H1 (cell line): Measurements from ENCODE around the gene RRP9. TPM values are rescaled to one million over a fixed set of nuclear protein-coding genes. Genes with fewer than 3 reads are reported as not detected.

ENCODE experiments used
- CTCF ChIA-PET: fragments of 300-600 bp; sonication (Branson Sonifier 250); formaldehyde crosslinking; loops from one replicate; lab custom pipeline; 2021; ENCODE audit not compliant: partially characterized antibody; lab: Charles Lee
- POLR2A ChIA-PET: fragments of 300-600 bp; sonication (Branson Sonifier 250); formaldehyde crosslinking; loops from one replicate; lab custom pipeline; 2021; ENCODE audit warnings: inconsistent platforms; ENCODE audit not compliant: partially characterized antibody; lab: Charles Lee
- DNase-seq, 2 experiments: peaks; one replicate each; pipeline versions ENCODE4 v3.0.0 to v3.0.0-alpha.2; 2010 to 2022; ENCODE audit warnings: low spot score in 2 of 2, low read depth in 1 of 2, mixed read lengths in 1 of 2
- FAIRE-seq: peaks from 2 replicates; lab custom pipeline; 2011; peaks lifted over from hg19 to GRCh38; lab: Jason Lieb, UNC
- H2AFZ ChIP-seq: 2 replicates; pipeline ENCODE4 v1.8.1; 2012; ENCODE audit warnings: low read length, inconsistent platforms
- H2AK5ac ChIP-seq: 2 replicates; pipeline ENCODE4 v1.6.1; 2013; ENCODE audit warnings: low read depth, low read length
- H2BK120ac ChIP-seq: replicated peaks from 2 replicates; pipeline ENCODE3; 2013; ENCODE audit warnings: low read depth, low read length, inconsistent platforms
- H2BK12ac ChIP-seq: 2 replicates; pipeline ENCODE4 v1.6.1; 2013; ENCODE audit warnings: low read depth, low read length
- H2BK15ac ChIP-seq: 2 replicates; pipeline ENCODE4 v1.6.1; 2013; ENCODE audit warnings: low read length
- H2BK20ac ChIP-seq: 2 replicates; pipeline ENCODE4 v1.6.1; 2013; ENCODE audit warnings: low read length
- H2BK5ac ChIP-seq: 2 replicates; pipeline ENCODE4 v1.6.1; 2013; ENCODE audit warnings: low read depth, low read length
- H3K14ac ChIP-seq: 2 replicates; pipeline ENCODE4 v1.6.1; 2013; ENCODE audit warnings: inconsistent platforms; ENCODE audit not compliant: insufficient read length
- H3K18ac ChIP-seq: 2 replicates; pipeline ENCODE4 v1.6.1; 2013; ENCODE audit warnings: low read length; ENCODE audit errors: extremely low read depth
- H3K23ac ChIP-seq: 2 replicates; pipeline ENCODE4 v1.6.1; 2013; ENCODE audit warnings: inconsistent platforms; ENCODE audit not compliant: insufficient read length
- H3K23me2 ChIP-seq: 2 replicates; pipeline ENCODE4 v1.6.1; 2013; ENCODE audit warnings: low read depth, low read length
- H3K27ac ChIP-seq: 2 replicates; pipeline ENCODE4 v1.6.1; 2011; ENCODE audit warnings: low read depth, low read length, inconsistent platforms
- H3K27me3 ChIP-seq, 4 experiments: replicated peaks in 1 of 4; 1 replicate in 1 of 4; 2 replicates in 3 of 4; pipeline versions ENCODE4 v1.6.1 to v1.8.1; 2011 to 2013; ENCODE audit warnings: low read length in 3 of 4, mild to moderate bottlenecking in 3 of 4, inconsistent platforms in 2 of 4, mixed read lengths in 2 of 4, moderate library complexity in 1 of 4; ENCODE audit not compliant: control insufficient read depth in 3 of 4, insufficient read depth in 3 of 4; ENCODE audit errors: extremely low read depth in 1 of 4
- H3K36me3 ChIP-seq, 4 experiments: 2 replicates each; pipeline versions ENCODE4 v1.6.1 to v1.8.1; 2011 to 2013; ENCODE audit warnings: mild to moderate bottlenecking in 4 of 4, low read length in 3 of 4, moderate library complexity in 2 of 4, control low read depth in 1 of 4, inconsistent platforms in 1 of 4; ENCODE audit not compliant: insufficient read depth in 4 of 4, control insufficient read depth in 2 of 4
- H3K4ac ChIP-seq: replicated peaks from 2 replicates; pipeline ENCODE3; 2013; ENCODE audit warnings: low read length, low read depth, mixed read lengths, inconsistent platforms; ENCODE audit not compliant: insufficient read length
- H3K4me1 ChIP-seq, 4 experiments: replicated peaks in 1 of 4; 1 replicate in 1 of 4; 2 replicates in 3 of 4; pipeline versions ENCODE4 v1.6.1 to v1.8.1; 2011 to 2013; ENCODE audit warnings: low read length in 3 of 4, inconsistent platforms in 2 of 4, mixed read lengths in 1 of 4; ENCODE audit not compliant: insufficient read depth in 4 of 4, control insufficient read depth in 3 of 4
- H3K4me2 ChIP-seq, 2 experiments: 2 replicates each; pipeline versions ENCODE4 v1.6.1 to v1.8.1; 2011 to 2013; ENCODE audit warnings: low read depth in 2 of 2, low read length in 2 of 2, control low read depth in 1 of 2, inconsistent platforms in 1 of 2, mild to moderate bottlenecking in 1 of 2; ENCODE audit not compliant: insufficient read depth in 1 of 2
- H3K4me3 ChIP-seq, 4 experiments: fragments of 200-600, 300-600 bp in 1 of 4; sonication (generic), shearing (Covaris generic), sonication (Bioruptor Twin) in 1 of 4; 2 replicates each; pipeline versions ENCODE4 v1.5.1 to v1.8.1; 2011 to 2016; ENCODE audit warnings: low read length in 4 of 4, low read depth in 3 of 4, control low read depth in 2 of 4, inconsistent platforms in 2 of 4, mild to moderate bottlenecking in 2 of 4, mixed read lengths in 1 of 4, moderate library complexity in 1 of 4; ENCODE audit not compliant: insufficient read depth in 2 of 4; ENCODE audit errors: extremely low read depth in 1 of 4
- H3K56ac ChIP-seq: replicated peaks from 2 replicates; pipeline ENCODE3; 2013; ENCODE audit warnings: low read depth, mild to moderate bottlenecking, mixed read lengths, low read length, inconsistent platforms; ENCODE audit not compliant: insufficient read length
- H3K79me1 ChIP-seq: 2 replicates; pipeline ENCODE4 v1.6.1; 2013; ENCODE audit warnings: low read depth, low read length, control low read depth
- H3K79me2 ChIP-seq, 2 experiments: 2 replicates each; pipeline versions ENCODE4 v1.6.1 to v1.8.1; 2012 to 2013; ENCODE audit warnings: low read length in 2 of 2, mild to moderate bottlenecking in 2 of 2, inconsistent platforms in 1 of 2; ENCODE audit not compliant: insufficient read depth in 2 of 2, control insufficient read depth in 1 of 2
- H3K9ac ChIP-seq, 4 experiments: replicated peaks in 1 of 4; 1 replicate in 1 of 4; 2 replicates in 3 of 4; pipeline versions ENCODE4 v1.6.1 to v1.8.1; 2011 to 2013; ENCODE audit warnings: low read depth in 3 of 4, low read length in 3 of 4, control low read depth in 2 of 4, mild to moderate bottlenecking in 2 of 4, moderate library complexity in 2 of 4, inconsistent platforms in 1 of 4; ENCODE audit errors: extremely low read depth in 1 of 4
- H3K9me3 ChIP-seq, 2 experiments: 2 replicates each; pipeline versions ENCODE4 v1.6.1 to v1.8.1; 2012 to 2013; ENCODE audit warnings: mild to moderate bottlenecking in 2 of 2, moderate library complexity in 2 of 2, control low read depth in 1 of 2, inconsistent platforms in 1 of 2, low read depth in 1 of 2, low read length in 1 of 2, mixed read lengths in 1 of 2; ENCODE audit not compliant: insufficient read depth in 2 of 2
- H4K20me1 ChIP-seq, 2 experiments: replicated peaks in 1 of 2; 2 replicates each; pipeline versions ENCODE3 to v1.8.1; 2011 to 2013; ENCODE audit warnings: inconsistent platforms in 2 of 2, low read length in 2 of 2, mild to moderate bottlenecking in 1 of 2; ENCODE audit not compliant: insufficient read depth in 2 of 2, control insufficient read depth in 1 of 2
- H4K5ac ChIP-seq: 2 replicates; pipeline ENCODE4 v1.6.1; 2013; ENCODE audit warnings: low read length, low read depth, mixed read lengths, inconsistent platforms; ENCODE audit not compliant: insufficient read length
- H4K8ac ChIP-seq: 2 replicates; pipeline ENCODE4 v1.8.0; 2013; ENCODE audit warnings: mild to moderate bottlenecking, moderate library complexity, low read length, inconsistent platforms; ENCODE audit not compliant: insufficient read depth; ENCODE audit errors: extremely low read depth
- H4K91ac ChIP-seq: replicated peaks from 2 replicates; pipeline ENCODE3; 2013; ENCODE audit warnings: low read length, mixed read lengths, inconsistent platforms; ENCODE audit not compliant: insufficient read length
- POLR2A ChIP-seq, 2 experiments: IDR thresholded peaks; 1 replicate in 1 of 2; 2 replicates in 1 of 2; pipeline ENCODE4 v1.6.1; 2011; ENCODE audit warnings: low read depth in 2 of 2, low read length in 2 of 2, mild to moderate bottlenecking in 2 of 2; ENCODE audit errors: control extremely low read depth in 1 of 2
- ZNF274 ChIP-seq: IDR thresholded peaks from 2 replicates; pipeline ENCODE4 v1.7.0; 2012; ENCODE audit warnings: low read length, borderline replicate concordance; ENCODE audit errors: extremely low read depth
- WGBS, 2 experiments: shearing (Covaris generic) in 1 of 2; methylation state at CpG; one replicate each; pipeline versions ENCODE4 v1.1.6 to v1.1.7; 2013 to 2015; ENCODE audit warnings: low lambda C conversion rate in 2 of 2, mixed read lengths in 2 of 2, inconsistent platforms in 1 of 2, low coverage in 1 of 2, missing lambda C conversion rate in 1 of 2; ENCODE audit not compliant: insufficient replicate concordance in 2 of 2, insufficient coverage in 1 of 2, insufficient read length in 1 of 2; ENCODE audit errors: extremely low coverage in 1 of 2, missing lambda C conversion rate in 1 of 2; 5-methylcytosine and 5-hydroxymethylcytosine counted together
- polyA plus RNA-seq, 7 experiments: library from polyadenylated mRNA; depleted of rRNA in 3 of 7; stranded (reverse) in 5 of 7; unstranded in 2 of 7; fragments of >200 nt in 5 of 7; fragments of 200-250 nt in 2 of 7; gene quantifications; 1 replicate in 5 of 7; 2 replicates in 1 of 7; 4 replicates in 1 of 7; pipeline versions ENCODE4 v1.2.1 to v1.2.3, GENCODE V29; 2011 to 2013; ENCODE audit warnings: missing spikeins in 2 of 7, mixed read lengths in 2 of 7
- total RNA-seq: library from RNA; stranded (reverse); fragmentation: NEBNext Ultra II Directional; extraction: Animal tissue kit (Norgen Biotek cat#: 25700); gene quantifications from 2 replicates; pipeline ENCODE4 v1.2.1, GENCODE V29; 2021

RRP9 gene
- total and polyA plus RNA-seq, 2 of the 8 experiments (the other 6 are each of a cell fraction or from before 2014, with no cell fraction given): 55.6 to 68.9 TPM

DNA sequence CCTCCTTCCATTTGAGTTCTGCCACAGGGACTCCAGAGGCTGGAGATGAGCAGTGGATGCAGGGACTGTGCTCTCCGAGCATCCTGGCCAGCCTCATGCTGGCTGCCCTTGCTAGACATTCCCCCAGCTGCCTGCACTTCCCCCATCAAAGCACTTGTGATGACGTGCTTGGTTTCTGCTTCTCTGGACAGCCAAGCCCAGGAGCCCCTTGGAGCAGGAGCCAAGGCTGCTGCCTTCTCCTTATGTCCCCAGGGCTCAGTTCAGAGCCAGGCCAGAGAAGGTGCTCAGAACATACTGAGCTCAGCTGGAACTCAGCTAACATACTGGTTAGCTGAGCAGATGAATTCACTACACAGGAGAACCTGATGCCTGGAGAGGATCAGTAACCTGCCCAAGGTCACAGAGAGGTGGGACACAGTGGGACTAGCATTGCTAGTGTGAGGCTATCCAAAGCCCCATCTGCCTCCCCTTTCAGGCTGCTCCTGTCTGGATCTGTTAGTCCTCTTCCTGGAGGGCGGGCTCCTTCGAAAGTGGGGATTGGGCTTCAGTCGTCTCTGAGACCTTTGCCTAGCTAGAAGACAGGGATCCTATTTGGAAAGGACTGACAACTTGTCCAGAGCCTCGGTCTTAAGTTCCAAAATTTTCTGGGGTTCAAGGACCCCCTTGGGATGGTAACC is 21.3 kb upstream of the RRP9 start:
- peak overlapping the region; percentile 39; the same call in 1 of the 2 replicates for H2BK12ac ChIP-seq
- no peak overlapping the region for H2BK5ac ChIP-seq
- no peak overlapping the region for H4K91ac ChIP-seq
- H4K5ac ChIP-seq: no peak overlapping the region
- H3K9ac ChIP-seq: no peak overlapping the region
- no peak overlapping the region for H3K4me3 ChIP-seq
- H3K27ac ChIP-seq: no peak overlapping the region
- no peaks in the 10 kb centered on the region for H3K9me3 ChIP-seq
- peaks cover 4 to 27% (median 20%) of the 10 kb centered on the region in 4 experiments for H3K4me1 ChIP-seq
- peaks cover 0 to 10% of the 10 kb centered on the region in 2 experiments for H4K20me1 ChIP-seq
- peak overlapping the region; percentile 68 for H3K18ac ChIP-seq
- ChIA-PET POLR2A (interaction anchor here (0.6 to 29.3 kb wide), 5 partner anchors 13 to 116 kb away, joined by 3 to 923 read pairs (median 13); partner anchors contain the start of genes ABHD14A, ABHD14B, ACY1 and GPR62), CTCF (interaction anchor here (0.7 to 10.5 kb wide), 10 partner anchors 8 to 376 kb away, joined by 3 to 66 read pairs (median 4); partner anchors contain the start of genes ABHD14A, ABHD14B, ACY1 and GPR62)
- H3K4ac ChIP-seq: no peak overlapping the region
- H3K23me2 ChIP-seq: peaks cover 7% of the 10 kb centered on the region; the same call in 1 of the 2 replicates
- H3K14ac ChIP-seq: no peak overlapping the region
- H2BK120ac ChIP-seq: no peak overlapping the region
- WGBS, 2 experiments: 84% methylated on average over 6 of the region's 6 CpGs; no CpG with 5 or more reads in 1 of the 2 experiments
- no peak overlapping the region for H3K23ac ChIP-seq
- no peak overlapping the region for H4K8ac ChIP-seq
- no peak overlapping the region for H2BK20ac ChIP-seq
- H3K36me3 ChIP-seq: no peaks in the 10 kb centered on the region
- TF ChIP-seq ZNF274 (no peak), POLR2A (IDR thresholded peaks at IDR 0.05; ENCODE audit: control extremely low read depth in 1 of 2, low read depth in 2 of 2, low read length in 2 of 2) (no peak)
- FAIRE-seq: no peak
- no peak overlapping the region for H2AFZ ChIP-seq
- H3K56ac ChIP-seq: no peak overlapping the region
- H3K79me1 ChIP-seq: no peaks in the 10 kb centered on the region
- no peak for DNase-seq
- 0 out of 2 replicates have a peak overlapping the region, but pooled peaks have one; percentile 19 for H2BK15ac ChIP-seq
- H3K79me2 ChIP-seq: no peaks in the 10 kb centered on the region
- peaks cover 0 to 13% (median 2%) of the 10 kb centered on the region in 4 experiments; a peak in 5 of 7 replicates for H3K27me3 ChIP-seq
- H3K4me2 ChIP-seq: no peak overlapping the region
- peak overlapping the region; percentile 65; the same call in 1 of the 2 replicates for H2AK5ac ChIP-seq
